GM12873 (cell line): ENCODE data around the gene PIK3C3.

Experiments
- CTCF ChIP-seq: IDR thresholded peaks from 2 replicates; pipeline ENCODE4 v1.5.1; 2012; ENCODE audit warnings: low read depth, mild to moderate bottlenecking, moderate library complexity, low read length, control low read depth; ENCODE audit not compliant: insufficient read depth; ENCODE audit errors: missing control alignments

PIK3C3 gene

GRCh38 chr18:42107691-42108450, 152.8 kb downstream of the PIK3C3 start:
- no peak for TF ChIP-seq CTCF

- TF ChIP-seq CTCF: no peak
Measured at GRCh38 chr18:42112657-42113420, 157.8 kb downstream of the PIK3C3 start.

GRCh38 chr18:42113529-42114191, 158.6 kb downstream of the PIK3C3 start:
- TF ChIP-seq CTCF: no peak

- peak; percentile 80 for TF ChIP-seq CTCF
Measured at GRCh38 chr18:42114310-42114943, 159.4 kb downstream of the PIK3C3 start.

GRCh38 chr18:42126586-42126985, 171.6 kb downstream of the PIK3C3 start:
- no peak for TF ChIP-seq CTCF

- TF ChIP-seq CTCF: no peak
Measured at GRCh38 chr18:42131066-42131929, 176.3 kb downstream of the PIK3C3 start.
